ENCODE data around the gene KIRREL3. TPM values are rescaled to one million over a fixed set of nuclear protein-coding genes. Genes with fewer than 3 reads are reported as not detected.

KIRREL3 gene
- total and polyA plus RNA-seq, 10 donors: 0.50 to 5.4 (median 2.0) TPM

DNA sequence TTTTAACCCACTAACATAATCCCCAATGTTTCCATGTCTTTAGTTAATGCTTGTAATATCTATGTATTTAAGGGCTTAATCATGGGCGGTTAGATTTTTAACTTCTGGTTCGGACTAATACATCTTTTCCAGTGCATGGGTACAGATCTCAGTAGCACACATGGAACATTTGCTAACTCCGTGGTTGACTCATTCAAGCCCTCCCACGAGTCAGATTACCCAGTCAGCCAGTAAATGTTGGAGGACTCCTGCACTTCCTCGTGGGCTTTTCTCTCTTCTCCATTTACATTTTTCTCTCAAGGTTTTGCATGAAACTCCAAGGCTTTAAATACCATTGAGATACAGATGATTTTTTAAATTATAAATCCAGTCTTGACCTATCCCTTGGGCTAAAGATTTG is 331.2 kb downstream of the KIRREL3 start:
- Histone ChIP-seq H3K4me3 (no peak overlapping the region), H3K9me3 (no peaks in the 10 kb centered on the region), H3K27ac (no peak overlapping the region), H3K36me3 (no peaks in the 10 kb centered on the region), H3K4me1 (no peaks in the 10 kb centered on the region), H3K27me3 (replicated peaks in 1 of 7) (peaks cover 0 to 20% (median 0%) of the 10 kb centered on the region in 7 donors)
- DNase-seq: no peak
- intact Hi-C loops (cut with DNase I; ENCODE audit: low total_unique reads): no loop called here
- TF ChIP-seq, protein P1, sequence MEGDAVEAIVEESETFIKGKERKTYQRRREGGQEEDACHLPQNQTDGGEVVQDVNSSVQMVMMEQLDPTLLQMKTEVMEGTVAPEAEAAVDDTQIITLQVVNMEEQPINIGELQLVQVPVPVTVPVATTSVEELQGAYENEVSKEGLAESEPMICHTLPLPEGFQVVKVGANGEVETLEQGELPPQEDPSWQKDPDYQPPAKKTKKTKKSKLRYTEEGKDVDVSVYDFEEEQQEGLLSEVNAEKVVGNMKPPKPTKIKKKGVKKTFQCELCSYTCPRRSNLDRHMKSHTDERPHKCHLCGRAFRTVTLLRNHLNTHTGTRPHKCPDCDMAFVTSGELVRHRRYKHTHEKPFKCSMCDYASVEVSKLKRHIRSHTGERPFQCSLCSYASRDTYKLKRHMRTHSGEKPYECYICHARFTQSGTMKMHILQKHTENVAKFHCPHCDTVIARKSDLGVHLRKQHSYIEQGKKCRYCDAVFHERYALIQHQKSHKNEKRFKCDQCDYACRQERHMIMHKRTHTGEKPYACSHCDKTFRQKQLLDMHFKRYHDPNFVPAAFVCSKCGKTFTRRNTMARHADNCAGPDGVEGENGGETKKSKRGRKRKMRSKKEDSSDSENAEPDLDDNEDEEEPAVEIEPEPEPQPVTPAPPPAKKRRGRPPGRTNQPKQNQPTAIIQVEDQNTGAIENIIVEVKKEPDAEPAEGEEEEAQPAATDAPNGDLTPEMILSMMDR (IDR thresholded peaks at IDR 0.05 in 8 of 11, conservative IDR thresholded peaks at IDR 0.05 in 3 of 11): no peak
- no peak for TF ChIP-seq POLR2AphosphoS5 (IDR thresholded peaks at IDR 0.05)
- WGBS, 5 donors: 53 to 61% (median 55%) methylated on average over 5 of the region's 5 CpGs

DNA sequence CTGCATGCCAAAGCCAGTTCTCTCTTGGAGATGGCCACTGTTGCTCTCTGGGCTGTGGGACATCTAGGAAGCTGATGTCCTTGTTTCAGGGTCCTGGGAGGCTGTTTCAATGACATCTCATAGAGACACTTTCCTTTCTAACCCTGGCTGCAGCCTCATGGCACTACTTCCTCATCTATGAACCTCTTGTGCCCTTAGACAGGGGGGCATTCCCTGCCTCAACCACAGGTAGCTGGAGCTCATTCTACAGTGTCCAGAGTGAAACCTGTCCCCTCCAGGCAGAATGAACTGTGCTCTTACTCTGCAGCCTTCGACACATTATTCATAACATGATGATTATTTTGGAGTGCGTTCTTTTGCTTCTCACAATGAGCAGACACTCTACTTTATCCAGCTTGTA is 335.9 kb downstream of the KIRREL3 start:
- 80 to 90% (median 85%) methylated on average over 2 of the region's 2 CpGs for WGBS, 5 donors
- TF ChIP-seq, protein P1 (IDR thresholded peaks at IDR 0.05 in 8 of 11, conservative IDR thresholded peaks at IDR 0.05 in 3 of 11): no peak
- TF ChIP-seq POLR2AphosphoS5 (IDR thresholded peaks at IDR 0.05) (no peak), POLR2A (IDR thresholded peaks at IDR 0.05) (no peak)
- H3K36me3 ChIP-seq: no peaks in the 10 kb centered on the region

DNA sequence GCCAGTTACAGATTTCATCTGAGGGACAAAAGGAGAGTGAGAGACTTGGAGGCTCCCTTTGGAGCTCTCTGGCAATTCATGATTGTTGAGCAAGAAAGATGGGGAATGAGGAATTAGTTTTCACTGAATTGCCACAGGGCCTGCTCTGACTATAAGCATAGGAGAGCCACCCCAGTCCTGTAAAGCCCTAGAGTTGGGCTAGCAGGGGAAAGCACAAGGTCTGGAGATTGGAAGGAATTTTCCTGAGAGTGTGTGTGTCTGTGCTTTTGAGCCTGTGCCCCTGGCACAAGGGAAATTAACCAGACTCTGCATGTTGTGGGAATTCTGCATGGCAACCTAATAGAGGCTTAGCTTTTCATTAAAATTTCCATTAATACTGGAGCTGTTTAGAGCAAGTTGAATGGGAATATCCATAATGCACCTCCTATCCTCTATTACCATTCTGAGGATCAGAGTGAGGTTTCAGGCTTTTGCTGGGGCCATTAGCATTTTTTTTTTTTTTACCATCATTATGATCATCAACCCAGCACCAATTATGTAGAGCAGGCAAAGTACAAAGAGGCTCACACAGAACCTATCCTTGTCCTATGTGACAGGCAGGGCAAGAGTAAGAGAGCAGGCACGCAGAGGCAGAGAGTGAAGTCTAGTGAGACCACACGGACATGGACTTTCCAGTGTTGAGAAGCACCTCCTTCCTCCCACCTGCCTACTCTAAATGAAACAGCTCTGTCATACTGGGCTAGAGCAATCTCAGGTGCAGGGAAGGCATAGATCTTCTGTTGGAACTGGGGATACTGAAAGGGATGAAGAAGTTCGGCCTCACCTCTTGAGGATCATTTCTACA is 336.6 kb downstream of the KIRREL3 start:
- no peak for DNase-seq
- intact Hi-C loops (cut with DNase I; ENCODE audit: low total_unique reads): no loop called here
- WGBS, 5 donors: 89 to 95% (median 92%) methylated on average over 3 of the region's 3 CpGs
- Histone ChIP-seq H3K27ac (no peak overlapping the region), H3K36me3 (no peaks in the 10 kb centered on the region), H3K4me1 (no peaks in the 10 kb centered on the region), H3K4me3 (no peak overlapping the region), H3K9me3 (no peaks in the 10 kb centered on the region), H3K27me3 (replicated peaks in 1 of 7) (peaks cover 0 to 12% (median 0%) of the 10 kb centered on the region in 7 donors)
- TF ChIP-seq POLR2AphosphoS5 (IDR thresholded peaks at IDR 0.05): no peak
- TF ChIP-seq POLR2A (IDR thresholded peaks at IDR 0.05): no peak
- TF ChIP-seq, protein P1 (IDR thresholded peaks at IDR 0.05 in 8 of 11, conservative IDR thresholded peaks at IDR 0.05 in 3 of 11): no peak

More for the DNA sequence above, 335.9 kb downstream of the KIRREL3 start:
- intact Hi-C loops (cut with DNase I; ENCODE audit: low total_unique reads): no loop called here
- DNase-seq: no peak
- no peaks in the 10 kb centered on the region for H3K4me1 ChIP-seq
- no peak overlapping the region for H3K27ac ChIP-seq
- H3K4me3 ChIP-seq: no peak overlapping the region
- H3K27me3 ChIP-seq (replicated peaks in 1 of 7): peaks cover 0 to 15% (median 0%) of the 10 kb centered on the region in 7 donors
- H3K9me3 ChIP-seq: no peaks in the 10 kb centered on the region

DNA sequence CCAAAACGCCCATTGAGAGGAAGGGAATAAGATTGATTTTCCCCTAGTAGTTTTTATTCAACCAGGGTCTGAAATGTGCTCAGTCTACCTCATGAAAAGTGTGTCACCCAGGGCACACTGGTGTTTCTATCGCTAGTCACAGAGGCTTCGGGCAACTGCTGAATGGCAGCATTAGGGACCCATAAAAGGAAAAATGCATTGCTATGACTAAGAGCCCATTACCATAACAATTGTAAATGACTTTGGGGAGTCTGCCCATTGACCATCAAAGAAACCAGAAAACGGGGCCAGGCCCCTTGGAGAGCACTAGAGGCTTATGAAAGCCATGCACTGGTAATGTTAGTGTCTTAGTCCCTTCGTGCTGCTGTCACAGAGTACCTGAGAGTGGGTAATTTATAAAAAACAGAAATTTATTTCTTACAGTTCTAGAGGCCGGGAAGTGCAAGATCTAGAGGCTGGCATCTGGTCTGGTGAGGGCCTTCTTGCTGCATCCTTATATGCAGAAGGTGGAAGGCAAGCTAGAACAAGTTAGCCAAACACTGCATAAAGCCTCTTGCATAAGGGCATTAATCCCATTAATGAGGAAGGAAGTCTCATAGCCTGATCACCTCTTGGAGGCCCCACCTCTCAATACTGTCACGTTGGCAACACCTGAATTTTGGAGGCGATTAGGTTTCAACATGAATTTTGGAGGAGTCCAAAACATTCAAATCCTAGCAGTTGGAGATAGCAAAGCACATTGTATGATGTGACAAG is 338.4 kb downstream of the KIRREL3 start:
- DNase-seq: no peak
- peaks cover 0 to 12% (median 0%) of the 10 kb centered on the region in 7 donors for H3K27me3 ChIP-seq (replicated peaks in 1 of 7)
- H3K4me1 ChIP-seq: no peaks in the 10 kb centered on the region
- no peaks in the 10 kb centered on the region for H3K36me3 ChIP-seq
- WGBS, 5 donors: 63 to 71% (median 67%) methylated on average over 8 of the region's 8 CpGs
- intact Hi-C loops (cut with DNase I; ENCODE audit: low total_unique reads): no loop called here
- no peak for TF ChIP-seq POLR2AphosphoS5 (IDR thresholded peaks at IDR 0.05)
- TF ChIP-seq, protein P1 (IDR thresholded peaks at IDR 0.05 in 8 of 11, conservative IDR thresholded peaks at IDR 0.05 in 3 of 11): no peak
- no peak for TF ChIP-seq POLR2A (IDR thresholded peaks at IDR 0.05)
- no peak overlapping the region for H3K27ac ChIP-seq
- H3K4me3 ChIP-seq: no peak overlapping the region
- H3K9me3 ChIP-seq: no peaks in the 10 kb centered on the region
